Measurements from ENCODE around the gene TCEA2. TPM values are rescaled to one million over a fixed set of nuclear protein-coding genes. Genes with fewer than 3 reads are reported as not detected.
A peak's percentile ranks its signal among the peaks of the same experiment; 100 is the strongest.

TCEA2 gene
- total and polyA plus RNA-seq, 11 donors: 19.2 to 52.1 (median 42.6) TPM

DNA sequence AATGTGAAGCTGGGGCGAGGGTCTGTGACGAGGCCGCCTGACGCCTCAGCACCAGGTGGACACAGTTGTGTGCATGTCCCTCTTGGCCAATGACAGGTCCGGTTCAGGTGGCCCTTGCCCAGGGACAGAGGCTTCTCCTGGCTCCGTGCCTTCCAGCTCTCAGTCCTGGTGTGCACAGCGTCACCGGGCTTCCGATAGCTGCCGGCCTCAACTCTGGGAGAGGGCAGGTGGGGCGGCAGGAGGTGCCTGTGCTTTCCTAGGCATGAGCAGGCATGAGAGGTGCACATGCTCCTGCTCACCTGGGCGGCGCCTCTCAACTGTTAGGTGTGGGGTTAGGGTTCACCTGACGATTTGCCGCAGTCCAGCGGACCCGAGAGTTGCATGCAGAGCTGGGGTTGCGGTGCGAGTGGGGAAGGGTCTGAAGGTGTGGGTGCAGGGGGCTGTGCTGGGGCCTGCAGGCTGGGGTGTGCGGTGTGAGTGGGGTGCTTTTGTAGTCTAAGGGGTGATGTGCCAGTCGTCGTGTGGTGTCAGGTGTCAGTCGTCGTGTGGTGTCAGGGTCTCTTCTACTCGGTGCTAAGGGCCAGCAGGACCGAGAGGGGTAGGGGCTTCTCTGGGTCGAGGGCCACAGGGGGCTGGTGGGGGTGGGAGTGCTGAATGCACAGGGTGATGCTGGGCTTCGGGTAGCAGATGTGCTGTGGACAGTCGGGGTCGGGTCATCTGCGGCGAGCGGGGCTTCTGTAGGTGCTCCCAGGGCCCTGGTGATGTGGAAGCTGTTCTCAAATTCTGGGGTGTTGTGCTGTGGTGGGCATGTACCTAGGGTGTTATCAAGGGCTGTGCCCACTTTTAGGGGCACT is 9.8 kb upstream of the TCEA2 start:
- no peak for DNase-seq
- Histone ChIP-seq H3K27ac (peak overlapping the region; percentile 68 to 96 (median 91)), H3K4me3 (peak overlapping the region in 7 of 12 donors; percentile 9 to 33 (median 32)), H3K9me3 (no peaks in the 10 kb centered on the region), H3K4me1 (peaks cover 0 to 74% (median 42%) of the 10 kb centered on the region in 12 donors), H3K27me3 (peaks cover 0 to 51% (median 8%) of the 10 kb centered on the region in 9 donors), H3K36me3 (peaks cover 0 to 5% (median under 1%) of the 10 kb centered on the region in 9 donors)
- no peak for ATAC-seq
- intact Hi-C loops (cut with DNase I): no loop called here
- TF ChIP-seq POLR2A (IDR thresholded peaks at IDR 0.05): no peak
- TF ChIP-seq, protein P1, sequence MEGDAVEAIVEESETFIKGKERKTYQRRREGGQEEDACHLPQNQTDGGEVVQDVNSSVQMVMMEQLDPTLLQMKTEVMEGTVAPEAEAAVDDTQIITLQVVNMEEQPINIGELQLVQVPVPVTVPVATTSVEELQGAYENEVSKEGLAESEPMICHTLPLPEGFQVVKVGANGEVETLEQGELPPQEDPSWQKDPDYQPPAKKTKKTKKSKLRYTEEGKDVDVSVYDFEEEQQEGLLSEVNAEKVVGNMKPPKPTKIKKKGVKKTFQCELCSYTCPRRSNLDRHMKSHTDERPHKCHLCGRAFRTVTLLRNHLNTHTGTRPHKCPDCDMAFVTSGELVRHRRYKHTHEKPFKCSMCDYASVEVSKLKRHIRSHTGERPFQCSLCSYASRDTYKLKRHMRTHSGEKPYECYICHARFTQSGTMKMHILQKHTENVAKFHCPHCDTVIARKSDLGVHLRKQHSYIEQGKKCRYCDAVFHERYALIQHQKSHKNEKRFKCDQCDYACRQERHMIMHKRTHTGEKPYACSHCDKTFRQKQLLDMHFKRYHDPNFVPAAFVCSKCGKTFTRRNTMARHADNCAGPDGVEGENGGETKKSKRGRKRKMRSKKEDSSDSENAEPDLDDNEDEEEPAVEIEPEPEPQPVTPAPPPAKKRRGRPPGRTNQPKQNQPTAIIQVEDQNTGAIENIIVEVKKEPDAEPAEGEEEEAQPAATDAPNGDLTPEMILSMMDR (IDR thresholded peaks at IDR 0.05): no peak
- WGBS, 4 donors: 69 to 85% (median 72%) methylated on average over 21 to 33 of the region's 33 CpGs

DNA sequence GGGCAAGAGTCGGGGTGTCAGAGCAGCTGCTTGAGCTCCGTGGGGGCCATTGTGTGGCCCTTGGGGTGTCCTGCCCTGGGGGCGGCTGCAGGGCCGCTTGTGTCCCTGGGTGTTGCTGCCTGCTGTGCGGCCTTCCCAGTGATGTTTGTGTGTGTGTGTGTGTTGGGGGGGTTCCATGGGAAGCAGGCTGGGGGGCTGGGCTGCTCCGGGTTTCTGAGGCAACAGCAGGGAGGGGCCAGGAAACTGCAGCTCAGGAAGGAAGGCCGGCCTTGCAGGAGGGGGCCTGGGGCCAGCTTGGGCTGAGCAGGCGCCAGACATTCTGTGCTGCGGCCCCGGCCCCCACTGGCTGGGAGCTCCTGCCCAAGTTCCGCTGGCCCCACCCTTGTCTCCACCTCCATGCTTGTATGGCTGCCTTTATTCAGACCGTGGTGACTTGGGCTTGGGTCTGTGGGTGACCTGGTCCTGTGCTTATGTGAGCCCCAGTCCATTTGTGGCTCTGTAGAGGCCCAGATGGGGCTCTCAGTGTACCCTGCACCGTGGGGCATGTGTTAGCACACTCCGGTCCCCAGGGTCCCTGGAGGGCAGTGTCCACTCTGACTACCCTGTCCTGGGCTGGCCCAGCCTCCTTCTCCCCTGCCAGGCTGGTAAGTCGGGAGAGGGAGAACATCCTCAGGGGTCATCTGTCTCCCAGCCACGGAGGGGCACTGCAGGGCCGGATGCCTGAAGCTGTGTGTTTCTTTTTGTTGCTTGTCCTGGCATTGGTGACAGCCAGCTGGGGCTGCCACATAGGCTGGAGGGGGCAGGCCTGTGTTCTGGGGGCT is 8.9 kb upstream of the TCEA2 start:
- H3K9me3 ChIP-seq: no peaks in the 10 kb centered on the region
- peak overlapping the region in 9 of 12 donors; percentile 15 to 42 (median 32) for H3K4me3 ChIP-seq
- H3K27me3 ChIP-seq: peaks cover 0 to 42% (median 8%) of the 10 kb centered on the region in 9 donors
- H3K36me3 ChIP-seq: no peaks in the 10 kb centered on the region
- H3K4me1 ChIP-seq: peaks cover 0 to 75% (median 42%) of the 10 kb centered on the region in 12 donors
- intact Hi-C loops (cut with DNase I): no loop called here
- WGBS, 4 donors: 27 to 41% (median 32%) methylated on average over 10 to 17 of the region's 17 CpGs
- peak; percentile 33 to 62 (median 43) for ATAC-seq
- peak; percentile 82 to 88 (median 87) for DNase-seq
- peak overlapping the region; percentile 75 to 98 (median 92) for H3K27ac ChIP-seq
- TF ChIP-seq, protein P1 (IDR thresholded peaks at IDR 0.05): peak in 2 of 12 donors; percentile 13 to 23
- no peak for TF ChIP-seq POLR2A (IDR thresholded peaks at IDR 0.05)

DNA sequence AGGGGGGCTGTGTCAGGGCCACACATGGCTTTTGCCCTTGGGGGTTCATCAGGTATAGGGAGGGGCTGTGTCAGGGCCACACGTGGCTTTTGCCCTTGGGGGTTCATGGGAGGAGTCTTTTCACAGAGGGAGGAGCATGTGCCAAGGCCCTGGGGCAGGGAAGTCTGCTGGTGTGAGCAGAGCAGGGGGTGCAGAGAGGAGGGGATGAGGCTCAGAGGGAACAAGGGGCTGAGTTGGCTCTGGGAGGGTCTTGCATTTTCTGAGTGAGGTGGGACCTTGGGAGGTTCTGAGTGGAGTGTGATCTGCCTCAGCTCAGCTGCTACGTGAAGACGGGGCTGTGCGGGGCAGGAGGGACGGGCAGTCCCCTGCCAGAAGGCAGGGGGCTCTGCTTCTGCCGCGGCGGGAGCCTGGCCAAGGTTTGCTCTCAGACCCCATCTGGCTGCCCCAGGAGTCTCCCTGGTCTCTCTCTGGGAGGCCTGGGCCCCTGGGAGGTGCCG is 7.6 kb upstream of the TCEA2 start:
- WGBS, 4 donors: 47 to 68% (median 51%) methylated on average over 8 to 9 of the region's 9 CpGs
- DNase-seq (no peak), ATAC-seq (no peak)
- H3K36me3 ChIP-seq: no peaks in the 10 kb centered on the region
- H3K9me3 ChIP-seq: no peaks in the 10 kb centered on the region
- H3K4me3 ChIP-seq: peak overlapping the region in 7 of 12 donors; percentile 2 to 42 (median 10)
- TF ChIP-seq, protein P1 (IDR thresholded peaks at IDR 0.05): no peak
- TF ChIP-seq POLR2A (IDR thresholded peaks at IDR 0.05): no peak
- H3K27ac ChIP-seq: peak overlapping the region; percentile 70 to 98 (median 92)
- peaks cover 0 to 67% (median 42%) of the 10 kb centered on the region in 12 donors for H3K4me1 ChIP-seq
- intact Hi-C loops (cut with DNase I): loop anchor here in 1 of 10 donors (5.0 kb wide), 1 partner anchor 73 kb away; the partner anchor contains the start of gene PRPF6
- peaks cover 0 to 31% (median 4%) of the 10 kb centered on the region in 9 donors for H3K27me3 ChIP-seq
